Measurements from ENCODE around the gene ELANE.

ELANE gene

DNA sequence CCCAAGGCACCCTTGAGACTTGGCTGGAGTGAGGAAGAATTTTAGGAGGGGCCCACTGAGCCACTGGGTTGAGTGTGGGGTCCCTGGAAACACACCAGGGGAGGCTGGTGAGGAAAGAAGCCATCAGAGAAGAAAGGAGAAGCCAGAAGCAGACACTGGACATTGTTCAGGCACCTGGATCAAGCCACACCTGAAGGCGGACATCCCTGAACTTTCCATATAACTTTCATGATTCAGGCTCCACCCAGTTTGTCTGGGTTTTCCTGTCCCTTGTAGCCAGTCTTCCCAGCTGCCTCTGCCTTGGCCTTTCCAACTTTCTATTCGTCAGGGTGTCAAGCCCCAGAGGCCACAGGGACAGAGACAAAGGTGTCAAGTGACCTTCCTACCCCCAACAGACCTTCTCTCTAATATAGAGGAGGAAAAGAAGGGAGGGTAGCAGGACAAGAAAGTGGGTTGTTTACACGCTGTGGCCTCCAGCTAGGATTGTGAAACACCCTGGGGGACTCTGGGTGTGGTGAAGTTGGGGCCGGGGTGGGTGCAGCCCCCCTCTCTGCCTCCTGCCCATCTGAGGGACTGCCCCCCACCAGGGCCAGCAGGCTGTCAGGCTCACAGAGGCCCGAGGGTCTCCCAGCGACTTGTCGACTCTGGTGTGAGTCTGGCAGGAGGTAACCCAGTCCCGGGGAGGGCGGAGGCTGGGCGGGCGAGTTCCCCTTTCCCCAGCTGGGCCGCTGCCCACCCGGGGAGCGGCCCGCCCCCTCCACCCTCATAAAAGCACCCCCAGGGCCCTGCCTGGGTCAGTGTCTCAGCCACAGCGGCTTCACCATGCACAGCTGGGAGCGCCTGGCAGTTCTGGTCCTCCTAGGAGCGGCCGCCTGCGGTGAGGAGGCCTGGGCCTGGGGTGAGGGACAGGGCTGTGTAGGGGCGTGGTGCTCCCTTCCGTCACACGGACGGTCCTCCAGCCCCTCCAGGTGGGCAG, 7.1 kb downstream of the ELANE start, which contains the start of gene CFD:
CFD (plus strand) TSS at position 797 of the 976 bp plus-strand sequence; CDS start at position 823, 26 bp downstream.
- DNase-seq: no peak
- Histone ChIP-seq H3K9me3 (ENCODE audit: insufficient read depth, low read depth, low read length) (peaks cover 16% of the 10 kb centered on the region), H4K91ac (ENCODE audit: low read depth, low read length) (no peak within 1 kb of the TSS), H3K4ac (ENCODE audit: low read depth, low read length) (no peak within 1 kb of the TSS), H3K36me3 (ENCODE audit: control insufficient read depth in 1 of 2, insufficient read depth in 2 of 2, low read length in 2 of 2) (no peaks in the 10 kb centered on the region), H2AFZ (ENCODE audit: insufficient read depth, low read length, poor library complexity) (peak within 1 kb of the TSS; percentile 27), H3K14ac (ENCODE audit: low read length) (no peak within 1 kb of the TSS), H4K8ac (ENCODE audit: low read depth, low read length) (no peak within 1 kb of the TSS), H2BK120ac (ENCODE audit: insufficient read depth, low read length, poor library complexity) (no peak within 1 kb of the TSS), H3K4me1 (ENCODE audit: control insufficient read depth in 1 of 2, insufficient read depth in 2 of 2, low read length in 2 of 2) (peaks cover 4 to 9% of the 10 kb centered on the region in 2 experiments), H3K79me1 (ENCODE audit: low read length) (no peaks in the 10 kb centered on the region), H3K23ac (ENCODE audit: low read length) (no peak within 1 kb of the TSS), H3K4me2 (ENCODE audit: low read length) (peak within 1 kb of the TSS; percentile 47), H3K18ac (ENCODE audit: low read length) (no peak within 1 kb of the TSS), H3K79me2 (ENCODE audit: control insufficient read depth, insufficient read depth, low read length, poor library complexity) (no peaks in the 10 kb centered on the region), H2BK12ac (ENCODE audit: low read length) (no peak within 1 kb of the TSS), H4K12ac (ENCODE audit: low read depth, low read length) (no peak within 1 kb of the TSS), H3K27ac (ENCODE audit: low read depth, low read length) (no peak within 1 kb of the TSS), H3K27me3 (ENCODE audit: insufficient read depth, low read length) (peaks cover 11% of the 10 kb centered on the region), H3K4me3 (ENCODE audit: low read depth, low read length) (peak within 1 kb of the TSS; percentile 46), H2BK5ac (ENCODE audit: low read depth, low read length, poor library complexity) (no peak within 1 kb of the TSS), H3K9ac (ENCODE audit: low read length) (no peak within 1 kb of the TSS), H2AK5ac (ENCODE audit: low read length) (no peak within 1 kb of the TSS)
- no CpG with 5 or more reads among the region's 24 CpGs for WGBS (ENCODE audit: extremely low coverage, insufficient coverage, insufficient read length)

GRCh38 chr19:861141-861755, 9.1 kb downstream of the ELANE start:
- Histone ChIP-seq H3K36me3 (ENCODE audit: control insufficient read depth in 1 of 2, insufficient read depth in 2 of 2, low read length in 2 of 2) (no peaks in the 10 kb centered on the region), H4K91ac (ENCODE audit: low read depth, low read length) (no peak overlapping the region), H2BK120ac (ENCODE audit: insufficient read depth, low read length, poor library complexity) (no peak overlapping the region), H3K79me1 (ENCODE audit: low read length) (no peaks in the 10 kb centered on the region), H3K4me3 (ENCODE audit: low read depth, low read length) (no peak overlapping the region), H4K8ac (ENCODE audit: low read depth, low read length) (no peak overlapping the region), H3K9ac (ENCODE audit: low read length) (no peak overlapping the region), H3K18ac (ENCODE audit: low read length) (no peak overlapping the region), H4K12ac (ENCODE audit: low read depth, low read length) (no peak overlapping the region), H3K79me2 (ENCODE audit: control insufficient read depth, insufficient read depth, low read length, poor library complexity) (no peaks in the 10 kb centered on the region), H3K27ac (ENCODE audit: low read depth, low read length) (no peak overlapping the region), H2AK5ac (ENCODE audit: low read length) (no peak overlapping the region), H2BK12ac (ENCODE audit: low read length) (no peak overlapping the region), H3K14ac (ENCODE audit: low read length) (no peak overlapping the region), H3K23ac (ENCODE audit: low read length) (no peak overlapping the region), H3K4me2 (ENCODE audit: low read length) (no peak overlapping the region), H2AFZ (ENCODE audit: insufficient read depth, low read length, poor library complexity) (no peak overlapping the region), H3K9me3 (ENCODE audit: insufficient read depth, low read depth, low read length) (peaks cover 16% of the 10 kb centered on the region), H2BK5ac (ENCODE audit: low read depth, low read length, poor library complexity) (no peak overlapping the region), H3K4ac (ENCODE audit: low read depth, low read length) (no peak overlapping the region), H3K4me1 (ENCODE audit: control insufficient read depth in 1 of 2, insufficient read depth in 2 of 2, low read length in 2 of 2) (peaks cover 4 to 9% of the 10 kb centered on the region in 2 experiments), H3K27me3 (ENCODE audit: insufficient read depth, low read length) (peaks cover 11% of the 10 kb centered on the region)
- no peak for DNase-seq
- no CpG with 5 or more reads among the region's 35 CpGs for WGBS (ENCODE audit: extremely low coverage, insufficient coverage, insufficient read length)

- no peak overlapping the region for H4K91ac ChIP-seq (ENCODE audit: low read depth, low read length)
- no peak overlapping the region for H2AFZ ChIP-seq (ENCODE audit: insufficient read depth, low read length, poor library complexity)
- H3K4ac ChIP-seq (ENCODE audit: low read depth, low read length): no peak overlapping the region
- peaks cover 11% of the 10 kb centered on the region for H3K27me3 ChIP-seq (ENCODE audit: insufficient read depth, low read length)
- H3K23ac ChIP-seq (ENCODE audit: low read length): no peak overlapping the region
- H2BK120ac ChIP-seq (ENCODE audit: insufficient read depth, low read length, poor library complexity): no peak overlapping the region
- H2AK5ac ChIP-seq (ENCODE audit: low read length): no peak overlapping the region
- H3K79me2 ChIP-seq (ENCODE audit: control insufficient read depth, insufficient read depth, low read length, poor library complexity): no peaks in the 10 kb centered on the region
- H3K4me1 ChIP-seq (ENCODE audit: control insufficient read depth in 1 of 2, insufficient read depth in 2 of 2, low read length in 2 of 2): peaks cover 4 to 9% of the 10 kb centered on the region in 2 experiments
- no peak overlapping the region for H3K4me3 ChIP-seq (ENCODE audit: low read depth, low read length)
- H3K14ac ChIP-seq (ENCODE audit: low read length): no peak overlapping the region
- H3K4me2 ChIP-seq (ENCODE audit: low read length): no peak overlapping the region
- H3K36me3 ChIP-seq (ENCODE audit: control insufficient read depth in 1 of 2, insufficient read depth in 2 of 2, low read length in 2 of 2): no peaks in the 10 kb centered on the region
- H3K18ac ChIP-seq (ENCODE audit: low read length): no peak overlapping the region
- no peak overlapping the region for H3K27ac ChIP-seq (ENCODE audit: low read depth, low read length)
- H3K9me3 ChIP-seq (ENCODE audit: insufficient read depth, low read depth, low read length): peaks cover 16% of the 10 kb centered on the region
- H2BK5ac ChIP-seq (ENCODE audit: low read depth, low read length, poor library complexity): no peak overlapping the region
- no peak overlapping the region for H2BK12ac ChIP-seq (ENCODE audit: low read length)
- peak; percentile 39 to 57 for DNase-seq
- no peak overlapping the region for H3K9ac ChIP-seq (ENCODE audit: low read length)
- no CpG with 5 or more reads among the region's 60 CpGs for WGBS (ENCODE audit: extremely low coverage, insufficient coverage, insufficient read length)
- H4K8ac ChIP-seq (ENCODE audit: low read depth, low read length): no peak overlapping the region
- no peak overlapping the region for H4K12ac ChIP-seq (ENCODE audit: low read depth, low read length)
- H3K79me1 ChIP-seq (ENCODE audit: low read length): no peaks in the 10 kb centered on the region
These were observed 9.9 kb downstream of the ELANE start for GRCh38 chr19:861756-862580.
